G401.6 (cell line): Measurements from ENCODE around the gene EXOC3L4.
A peak's percentile ranks its signal among the peaks of the same experiment; 100 is the strongest.

ENCODE experiments used
- FAIRE-seq: peaks from 2 replicates; lab custom pipeline; 2012; peaks lifted over from hg19 to GRCh38; lab: Jason Lieb, UNC

The EXOC3L4 gene

GRCh38 chr14:103070971-103071542 is 23.5 kb upstream of the EXOC3L4 start:
- no peak for FAIRE-seq

- FAIRE-seq = no peak
Measured at GRCh38 chr14:103071544-103072251, 22.8 kb upstream of the EXOC3L4 start.

GRCh38 chr14:103072595-103073366 is 21.7 kb upstream of the EXOC3L4 start:
- FAIRE-seq = no peak

- FAIRE-seq = no peak
Measured at GRCh38 chr14:103073367-103073875, 21.1 kb upstream of the EXOC3L4 start.

GRCh38 chr14:103073876-103074728 is 20.4 kb upstream of the EXOC3L4 start:
- no peak for FAIRE-seq

GRCh38 chr14:103074729-103075367 is 19.7 kb upstream of the EXOC3L4 start:
- no peak for FAIRE-seq

GRCh38 chr14:103078420-103078749 is 16.1 kb upstream of the EXOC3L4 start:
- FAIRE-seq = peak; percentile 58

GRCh38 chr14:103078860-103079587 is 15.5 kb upstream of the EXOC3L4 start:
- no peak for FAIRE-seq

GRCh38 chr14:103081951-103082350 is 12.6 kb upstream of the EXOC3L4 start:
- FAIRE-seq = no peak

GRCh38 chr14:103084021-103084919 is 10.3 kb upstream of the EXOC3L4 start, which contains the start of gene LBHD2:
LBHD2 (plus strand) TSS chr14:103084210; CDS start chr14:103086013, 1,803 bp downstream.
- FAIRE-seq = no peak

GRCh38 chr14:103085106-103086091 is 9.1 kb upstream of the EXOC3L4 start:
- no peak for FAIRE-seq

- FAIRE-seq = no peak
Measured at GRCh38 chr14:103086771-103087342, 7.7 kb upstream of the EXOC3L4 start.

GRCh38 chr14:103087343-103087835 is 7.1 kb upstream of the EXOC3L4 start:
- no peak for FAIRE-seq

- no peak for FAIRE-seq
Measured at GRCh38 chr14:103088921-103089320, 5.6 kb upstream of the EXOC3L4 start.

- no peak for FAIRE-seq
Measured at GRCh38 chr14:103089386-103090335, 4.9 kb upstream of the EXOC3L4 start.

- no peak for FAIRE-seq
Measured at GRCh38 chr14:103090481-103091020, 4.0 kb upstream of the EXOC3L4 start.
